H7 (cell line): ENCODE data around the gene ZFAND3. TPM values are rescaled to one million over a fixed set of nuclear protein-coding genes. Genes with fewer than 3 reads are reported as not detected.

Source experiments
- DNase-seq: peaks from one replicate; pipeline ENCODE4 v3.0.0; 2012
- H3K27me3 ChIP-seq: 2 replicates; pipeline ENCODE4 v1.6.0; 2011; ENCODE audit warnings: mild to moderate bottlenecking, low read length; ENCODE audit not compliant: control insufficient read depth, insufficient read depth
- H3K36me3 ChIP-seq: replicated peaks from 2 replicates; pipeline ENCODE4 v1.5.1; 2011; ENCODE audit warnings: low read length; ENCODE audit not compliant: control insufficient read depth, insufficient read depth
- H3K4me3 ChIP-seq: 2 replicates; pipeline ENCODE4 v1.5.1; 2011; ENCODE audit warnings: low read depth, mild to moderate bottlenecking, control low read depth, low read length, moderate library complexity; ENCODE audit not compliant: insufficient read depth
- total RNA-seq: library from RNA; depleted of rRNA; stranded (reverse); fragments of >200 nt; shearing (Covaris generic); gene quantifications from 2 replicates; pipeline ENCODE4 v1.2.3, GENCODE V29; 2014

ZFAND3 gene
- total RNA-seq, 1 experiment from 2014 or later, result 17.1 TPM

DNA sequence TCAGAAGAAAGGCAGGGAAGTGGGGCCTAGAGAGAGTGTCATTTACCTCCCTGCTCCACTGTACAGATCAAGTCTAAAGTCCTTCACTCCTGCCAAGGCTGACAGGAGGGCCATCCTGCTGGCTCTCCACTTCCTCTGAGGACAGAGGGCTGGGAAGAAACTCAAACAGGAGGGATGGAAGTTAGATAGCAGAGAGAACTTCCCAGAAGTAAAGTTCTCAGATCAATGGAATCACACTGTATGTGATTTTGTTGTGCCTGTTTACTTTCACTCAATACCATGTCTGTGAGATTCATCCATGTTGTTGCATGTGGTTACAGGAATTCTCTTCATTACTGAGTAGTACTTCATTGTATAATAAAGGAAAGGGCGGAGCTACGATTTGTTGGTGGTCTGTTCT, 32.3 kb upstream of the ZFAND3 start:
- Histone ChIP-seq H3K4me3 (no peak overlapping the region), H3K27me3 (peaks cover 12% of the 10 kb centered on the region), H3K36me3 (no peaks in the 10 kb centered on the region)
- no peak for DNase-seq

DNA sequence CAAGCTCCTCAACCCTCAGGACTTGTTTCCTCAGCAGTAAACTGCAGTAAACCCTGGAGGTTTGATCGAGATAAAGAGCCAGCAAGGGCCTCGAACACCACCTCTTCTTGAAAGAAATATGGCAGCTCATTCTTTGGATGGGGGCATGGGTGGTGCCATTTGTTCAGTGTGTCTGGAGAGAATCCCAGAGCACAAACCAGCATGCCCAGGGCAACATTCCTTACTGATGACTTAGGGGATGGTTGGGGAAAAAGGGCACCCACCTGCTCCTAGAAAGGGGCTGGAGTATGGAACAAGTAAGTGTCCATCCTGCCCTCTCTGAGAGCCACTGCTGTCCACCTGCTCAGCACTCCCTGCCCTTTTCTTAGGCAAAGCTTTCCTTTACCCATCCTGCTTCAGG, 31.3 kb upstream of the ZFAND3 start:
- no peak for DNase-seq
- Histone ChIP-seq H3K4me3 (no peak overlapping the region), H3K27me3 (peaks cover 12% of the 10 kb centered on the region)

DNA sequence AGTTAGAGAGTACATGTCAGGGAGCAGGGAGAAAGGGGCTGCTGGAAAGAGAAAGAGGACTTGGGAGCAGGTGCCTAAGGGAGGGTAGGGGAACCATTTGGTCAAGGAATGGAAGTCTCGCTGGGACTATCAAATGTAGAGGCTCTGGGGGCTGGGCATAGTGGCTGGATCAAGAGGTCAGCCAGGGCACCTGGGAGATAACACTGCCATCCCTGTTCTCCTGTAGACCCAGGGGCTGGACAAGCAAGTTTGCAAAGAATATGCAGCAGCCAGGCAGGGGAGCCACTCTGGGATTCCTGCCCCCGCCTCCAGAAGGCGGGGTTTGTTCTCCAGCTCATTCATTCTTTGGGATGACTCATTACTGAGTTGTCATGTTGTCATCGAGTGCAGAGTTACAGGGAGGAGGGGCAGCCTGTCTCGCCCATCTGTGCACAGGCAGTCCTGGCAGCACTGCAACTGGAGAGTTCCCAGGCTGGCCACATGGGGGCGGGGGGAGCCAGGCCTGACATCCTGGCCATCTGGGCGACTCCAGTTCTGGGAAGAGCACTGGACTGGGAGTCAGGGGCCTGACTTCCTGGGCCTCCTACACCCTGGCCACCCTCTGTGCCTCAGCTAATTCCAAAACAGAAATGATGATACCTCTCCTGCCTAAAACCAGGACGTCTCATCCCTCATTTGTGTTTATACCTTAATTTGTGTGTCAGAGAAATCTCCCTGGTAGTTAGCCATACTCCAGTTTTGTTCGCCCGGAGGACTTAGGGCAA, 28.2 kb upstream of the ZFAND3 start:
- peak; percentile 92 for DNase-seq
- H3K4me3 ChIP-seq, result no peak overlapping the region
- no peaks in the 10 kb centered on the region for H3K36me3 ChIP-seq

More for the DNA sequence above, 31.3 kb upstream of the ZFAND3 start:
- no peaks in the 10 kb centered on the region for H3K36me3 ChIP-seq

DNA sequence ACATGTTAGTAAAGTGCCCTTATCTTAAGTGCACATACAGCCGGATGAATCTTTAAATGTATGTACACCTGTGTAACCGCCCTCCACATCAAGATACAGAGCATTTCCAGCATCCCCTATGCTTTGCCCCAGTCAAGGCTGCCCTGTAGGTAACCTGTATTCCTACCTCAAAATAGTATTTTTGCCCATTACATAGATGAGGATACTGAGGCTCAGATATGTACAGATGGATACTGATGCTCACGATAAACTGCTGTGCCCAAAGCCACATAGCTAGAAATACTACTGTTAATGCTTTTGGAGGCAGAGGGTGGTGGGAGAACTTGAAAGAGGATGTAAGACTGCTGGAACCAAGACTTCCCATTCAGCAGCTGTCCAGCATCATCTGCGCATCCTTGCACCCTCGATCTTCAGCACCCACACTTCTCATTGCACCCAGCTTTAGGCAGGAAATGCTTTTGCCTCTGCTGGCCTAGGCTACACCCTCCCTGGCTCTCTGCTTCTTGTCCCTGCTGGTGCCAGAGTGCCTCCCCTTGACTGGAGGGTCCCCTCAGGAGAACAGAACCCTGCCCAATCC, 27.0 kb upstream of the ZFAND3 start:
- no peak for DNase-seq
- Histone ChIP-seq H3K27me3 (no peaks in the 10 kb centered on the region), H3K4me3 (no peak overlapping the region), H3K36me3 (no peaks in the 10 kb centered on the region)

More for the DNA sequence above, 28.2 kb upstream of the ZFAND3 start:
- H3K27me3 ChIP-seq, result no peaks in the 10 kb centered on the region

DNA sequence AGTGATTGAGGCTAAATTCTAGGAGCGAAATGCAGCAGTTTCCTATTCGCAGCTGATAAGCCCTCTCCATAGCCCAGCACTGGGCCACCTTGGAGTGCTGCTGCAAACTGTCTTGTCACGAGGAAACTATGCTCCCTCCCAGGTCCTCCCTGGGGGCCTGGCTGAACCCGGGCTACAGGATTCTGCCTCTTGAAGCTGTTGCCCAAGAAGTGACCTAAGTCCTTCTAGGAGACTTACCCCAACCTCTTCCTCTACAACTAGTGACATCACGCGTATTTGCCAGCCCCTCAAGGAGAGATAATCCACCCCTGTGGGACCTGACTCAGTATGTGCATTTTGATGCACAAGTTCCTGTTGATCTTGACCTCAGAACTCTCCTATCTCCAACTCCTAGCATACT, 26.5 kb upstream of the ZFAND3 start:
- Histone ChIP-seq H3K36me3 (no peaks in the 10 kb centered on the region), H3K4me3 (no peak overlapping the region), H3K27me3 (no peaks in the 10 kb centered on the region)
- DNase-seq, result no peak

DNA sequence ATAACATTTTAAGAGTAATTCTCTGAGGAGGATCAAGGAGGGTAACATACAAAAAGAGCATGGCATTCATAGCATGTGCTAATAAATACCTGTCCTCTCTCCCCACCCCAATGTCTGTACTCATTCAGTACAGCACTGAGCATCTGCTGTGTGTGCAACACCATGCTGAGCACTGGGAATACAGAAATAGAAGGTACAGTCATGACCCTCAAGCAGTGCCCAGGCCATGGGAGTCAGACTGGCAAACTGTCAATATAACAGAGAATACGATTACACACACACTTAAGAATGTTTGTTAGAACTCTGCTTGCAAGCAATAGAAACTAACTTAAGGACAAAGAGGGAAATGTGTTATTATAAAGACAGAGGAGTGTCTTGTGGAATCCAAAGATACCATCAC, 24.7 kb upstream of the ZFAND3 start:
- no peaks in the 10 kb centered on the region for H3K27me3 ChIP-seq
- no peaks in the 10 kb centered on the region for H3K36me3 ChIP-seq
- no peak overlapping the region for H3K4me3 ChIP-seq
- DNase-seq, result no peak

DNA sequence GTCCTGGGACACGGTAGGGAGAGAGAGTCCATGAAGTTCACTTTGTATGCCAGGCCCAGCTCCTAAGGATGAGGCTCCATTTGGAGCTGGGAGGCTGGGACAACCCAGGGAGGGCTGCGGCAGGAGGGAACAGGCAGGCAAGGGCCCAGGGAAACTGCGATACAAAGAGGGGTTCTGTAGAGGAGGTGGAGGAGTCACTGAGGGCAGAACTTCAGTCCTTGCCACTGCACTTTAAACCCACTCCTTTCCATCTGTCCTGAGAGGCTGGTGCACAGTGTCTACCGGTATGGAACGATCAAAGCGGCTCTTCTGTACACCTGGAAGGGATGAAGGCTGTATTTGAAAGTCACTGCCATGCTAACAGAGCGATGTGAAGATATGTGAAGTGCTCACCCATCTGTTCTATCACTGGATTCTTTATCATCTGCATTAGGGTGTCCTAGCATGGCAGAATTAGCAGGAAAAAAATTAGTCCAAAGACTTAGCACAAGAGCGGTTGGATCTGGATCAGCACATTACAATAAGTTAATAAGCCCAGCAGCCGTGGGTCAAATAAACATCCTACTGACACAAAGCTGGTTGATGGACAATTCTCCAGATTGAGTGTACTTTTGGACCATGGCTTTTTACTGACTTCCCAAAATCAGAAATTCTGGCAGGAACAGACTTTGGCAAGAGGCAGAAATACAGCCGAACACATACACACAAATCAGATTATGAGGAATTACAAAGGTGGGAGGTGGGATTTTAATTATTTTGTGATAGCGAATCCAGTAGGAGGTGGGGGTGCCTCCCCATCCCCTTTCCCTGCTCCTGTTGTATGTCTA, 20.9 kb upstream of the ZFAND3 start:
- Histone ChIP-seq H3K4me3 (no peak overlapping the region), H3K36me3 (no peaks in the 10 kb centered on the region), H3K27me3 (no peaks in the 10 kb centered on the region; the same call in 1 of the 2 replicates)
- DNase-seq, result no peak

DNA sequence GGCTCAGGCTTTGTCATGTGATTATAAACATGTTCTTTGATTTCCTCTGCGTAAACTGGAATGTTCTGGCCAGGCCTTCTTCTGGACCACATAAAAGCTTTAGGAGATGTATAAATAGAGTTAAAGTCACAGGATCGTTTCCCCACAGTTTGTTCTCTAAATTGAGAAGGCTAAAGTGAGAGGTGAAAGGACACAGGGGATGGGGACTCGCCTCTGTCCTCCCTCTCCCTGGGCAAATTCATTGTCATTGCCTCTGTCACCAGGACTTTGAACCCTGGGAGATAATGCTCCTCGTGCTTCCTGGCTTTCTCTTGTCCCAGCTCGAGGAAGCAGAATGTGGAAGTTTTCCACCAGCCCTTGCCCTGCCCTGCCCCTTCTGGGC, 20.3 kb upstream of the ZFAND3 start:
- H3K36me3 ChIP-seq, result no peaks in the 10 kb centered on the region
- H3K27me3 ChIP-seq, result no peaks in the 10 kb centered on the region; the same call in 1 of the 2 replicates
- H3K4me3 ChIP-seq, result no peak overlapping the region
- DNase-seq, result no peak

DNA sequence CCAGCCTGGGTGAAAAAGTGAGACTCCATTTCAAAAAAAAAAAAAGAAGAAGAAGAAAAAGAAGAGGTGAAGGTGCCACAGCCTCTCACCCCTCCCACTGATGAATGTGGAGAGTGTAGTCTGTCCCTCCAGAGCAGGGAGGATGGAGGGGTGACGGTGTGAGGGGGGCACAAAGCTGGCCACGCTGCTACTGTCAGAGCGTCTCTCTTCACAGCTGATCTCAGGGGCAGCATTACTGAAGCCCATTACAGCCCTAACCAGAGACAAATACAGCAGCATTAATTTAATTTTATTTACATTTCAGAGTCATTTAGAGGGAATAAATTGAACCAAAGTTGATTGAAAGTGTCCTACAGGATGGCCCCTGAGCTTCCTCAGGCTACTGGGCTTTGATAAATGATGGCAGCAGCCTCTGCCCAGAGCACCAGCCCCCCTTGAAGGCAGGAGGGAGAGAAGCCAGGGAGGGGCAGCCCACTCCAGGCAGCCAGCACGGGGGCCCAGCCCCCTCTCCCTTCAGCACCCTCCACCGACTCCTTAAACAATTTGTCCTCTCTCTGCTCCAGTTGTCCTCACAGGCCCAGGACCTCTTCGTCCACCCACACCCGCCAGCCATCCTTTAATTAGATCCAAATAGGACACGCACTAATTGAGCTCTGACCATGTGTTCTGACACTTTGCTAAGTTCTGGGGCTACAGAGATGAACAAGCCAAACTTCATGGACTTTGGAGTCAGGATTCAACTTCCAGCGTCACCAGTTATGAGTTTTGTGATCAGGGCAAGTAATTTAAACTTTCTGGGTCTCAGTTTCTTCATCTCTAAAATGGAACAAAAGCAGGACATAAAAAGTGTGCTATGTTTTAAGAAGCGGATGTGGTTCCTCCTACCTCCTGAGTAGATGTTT, 18.6 kb upstream of the ZFAND3 start:
- H3K4me3 ChIP-seq, result no peak overlapping the region
- H3K27me3 ChIP-seq, result no peaks in the 10 kb centered on the region; the same call in 1 of the 2 replicates
- DNase-seq, result no peak
- H3K36me3 ChIP-seq, result no peaks in the 10 kb centered on the region

DNA sequence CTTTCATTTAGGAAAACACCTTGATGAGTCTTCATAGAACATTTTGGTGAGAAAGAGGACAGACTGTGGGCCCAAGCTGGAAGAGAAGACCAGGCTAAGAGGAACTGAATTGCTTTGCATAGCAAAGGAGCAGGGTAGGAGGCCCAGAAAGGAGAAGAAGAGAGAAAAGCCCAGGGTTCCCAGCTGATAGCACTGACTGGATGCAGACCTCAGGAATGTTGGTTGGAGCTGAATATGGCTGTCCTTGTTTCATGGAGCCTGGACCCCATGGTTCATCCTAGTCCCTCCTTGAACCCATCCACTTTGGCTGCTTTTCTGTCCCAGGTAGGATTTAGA, 18.0 kb upstream of the ZFAND3 start:
- Histone ChIP-seq H3K4me3 (no peak overlapping the region), H3K27me3 (no peaks in the 10 kb centered on the region; the same call in 1 of the 2 replicates), H3K36me3 (no peaks in the 10 kb centered on the region)
- DNase-seq, result no peak

DNA sequence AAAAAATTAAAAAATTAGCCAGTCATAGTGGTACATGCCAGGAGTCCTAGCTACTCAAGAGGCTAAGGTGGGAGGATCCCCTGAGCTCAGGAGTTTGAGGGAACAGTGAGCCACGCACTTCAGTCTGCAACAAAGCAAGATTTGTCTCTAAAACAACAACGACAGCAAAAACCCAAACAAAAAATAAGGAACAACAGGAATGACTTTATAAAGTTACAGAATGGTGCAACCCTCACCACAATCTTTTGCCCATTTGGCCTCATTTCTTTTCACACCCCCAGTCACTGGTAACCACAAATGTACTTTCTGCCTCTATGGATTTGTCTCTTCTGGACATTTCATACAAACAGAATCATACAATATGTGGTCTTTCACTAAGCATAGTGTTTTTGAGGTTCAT, 16.7 kb upstream of the ZFAND3 start:
- Histone ChIP-seq H3K27me3 (no peaks in the 10 kb centered on the region; the same call in 1 of the 2 replicates), H3K4me3 (no peak overlapping the region), H3K36me3 (no peaks in the 10 kb centered on the region)
- DNase-seq, result no peak

DNA sequence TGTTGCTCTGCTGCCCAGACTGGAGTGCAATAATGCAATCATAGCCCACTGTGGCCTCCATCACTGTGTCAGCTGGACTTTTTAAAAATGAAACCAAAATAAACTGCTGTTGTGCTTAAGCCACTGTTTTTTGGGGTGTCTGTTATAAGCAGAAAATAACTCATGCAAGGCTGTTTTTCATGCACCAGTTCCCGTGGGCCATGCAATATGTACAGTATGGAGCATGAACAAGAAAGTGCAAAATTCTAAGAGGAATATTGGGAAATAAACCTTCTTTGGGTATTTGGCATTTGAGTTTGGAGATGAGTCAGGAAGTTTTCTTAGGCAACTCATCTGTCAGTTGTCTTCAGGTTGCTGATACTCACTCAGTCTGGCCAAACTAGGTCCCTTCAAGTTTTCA, 14.9 kb upstream of the ZFAND3 start:
- Histone ChIP-seq H3K36me3 (no peaks in the 10 kb centered on the region), H3K27me3 (no peaks in the 10 kb centered on the region; the same call in 1 of the 2 replicates), H3K4me3 (no peak overlapping the region)
- no peak for DNase-seq

DNA sequence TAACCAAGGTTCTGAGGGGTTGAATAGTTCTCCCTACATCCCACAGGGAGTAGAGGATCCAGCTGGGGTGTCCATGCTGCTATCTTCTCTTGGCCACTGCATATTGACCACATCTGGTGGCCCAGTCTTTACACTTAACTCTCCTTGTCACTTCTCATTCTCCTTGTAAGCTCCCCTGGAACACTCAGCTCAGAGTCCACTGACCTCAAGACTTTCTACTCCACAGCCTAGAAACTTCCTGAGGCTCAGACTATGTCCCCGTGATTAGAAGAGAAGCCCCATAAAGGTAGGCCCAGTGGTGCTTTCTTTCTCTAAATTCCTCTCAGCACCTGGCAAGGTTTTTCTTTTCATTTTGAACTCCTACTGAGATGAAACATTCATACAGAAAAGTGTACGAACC, 13.3 kb upstream of the ZFAND3 start:
- H3K4me3 ChIP-seq, result no peak overlapping the region
- no peaks in the 10 kb centered on the region; the same call in 1 of the 2 replicates for H3K27me3 ChIP-seq
- no peaks in the 10 kb centered on the region for H3K36me3 ChIP-seq
- no peak for DNase-seq

DNA sequence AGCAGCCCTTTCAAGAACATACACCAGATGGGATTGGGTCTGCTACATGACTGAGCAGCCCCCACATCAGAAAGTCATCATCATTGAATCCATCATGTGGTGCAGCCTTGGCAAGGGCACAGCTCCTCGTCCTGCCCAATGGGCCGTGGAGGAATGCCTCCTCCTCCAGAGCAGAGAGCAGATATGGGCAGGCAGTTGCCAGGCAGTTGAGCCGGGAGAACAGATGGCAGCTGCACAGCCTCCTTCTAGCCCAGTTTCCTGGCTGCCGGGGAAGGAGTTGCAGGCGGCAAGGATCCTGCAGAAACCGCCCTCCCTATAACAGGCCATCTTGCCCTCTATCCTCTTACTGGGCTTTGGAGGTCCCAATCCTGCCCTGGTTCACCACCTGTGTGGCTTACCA, 11.9 kb upstream of the ZFAND3 start:
- DNase-seq, result peak; percentile 58
- Histone ChIP-seq H3K36me3 (no peaks in the 10 kb centered on the region), H3K27me3 (no peaks in the 10 kb centered on the region), H3K4me3 (no peak overlapping the region)
